Liver (tissue), 9 donors: ENCODE data around the gene PAX7. TPM values are rescaled to one million over a fixed set of nuclear protein-coding genes. Genes with fewer than 3 reads are reported as not detected.

Source experiments
- DNase-seq: peaks from one replicate; pipeline ENCODE4 v3.0.0-alpha.2; 2017; ENCODE audit warnings: low spot score
- H3K27ac ChIP-seq, 2 donors: one replicate each; pipeline ENCODE4 v1.7.0; 2013; ENCODE audit warnings: inconsistent platforms in 2 of 2, low read length in 2 of 2, control low read depth in 1 of 2, low read depth in 1 of 2, mild to moderate bottlenecking in 1 of 2
- H3K27me3 ChIP-seq, 4 donors: one replicate each; pipeline versions ENCODE4 v1.6.1 to v1.7.0; 2013; ENCODE audit warnings: low read length in 3 of 4, inconsistent platforms in 1 of 4, mild to moderate bottlenecking in 1 of 4, moderate library complexity in 1 of 4; ENCODE audit not compliant: control insufficient read depth in 4 of 4, insufficient read depth in 4 of 4
- H3K36me3 ChIP-seq, 4 donors: one replicate each; pipeline versions ENCODE4 v1.6.1 to v1.7.0; 2013; ENCODE audit warnings: low read length in 3 of 4, mild to moderate bottlenecking in 3 of 4, low read depth in 1 of 4, moderate library complexity in 1 of 4; ENCODE audit not compliant: control insufficient read depth in 4 of 4, insufficient read depth in 3 of 4
- H3K4me1 ChIP-seq, 4 donors: one replicate each; pipeline versions ENCODE4 v1.6.1 to v1.7.0; 2013; ENCODE audit warnings: low read length in 3 of 4, mild to moderate bottlenecking in 3 of 4, moderate library complexity in 1 of 4; ENCODE audit not compliant: control insufficient read depth in 4 of 4, insufficient read depth in 4 of 4
- H3K4me3 ChIP-seq, 3 donors: one replicate each; pipeline versions ENCODE4 v1.6.1 to v1.7.0; 2013; ENCODE audit warnings: low read length in 3 of 3, control low read depth in 1 of 3, low read depth in 1 of 3, mild to moderate bottlenecking in 1 of 3
- H3K9ac ChIP-seq, 2 donors: one replicate each; pipeline ENCODE4 v1.7.0; 2013; ENCODE audit warnings: low read length in 2 of 2, mild to moderate bottlenecking in 2 of 2, moderate library complexity in 2 of 2, control low read depth in 1 of 2, low read depth in 1 of 2
- H3K9me3 ChIP-seq, 4 donors: one replicate each; pipeline versions ENCODE4 v1.6.1 to v1.7.0; 2013; ENCODE audit warnings: low read length in 3 of 4; ENCODE audit not compliant: control insufficient read depth in 4 of 4
- EGR1 ChIP-seq, 2 donors: IDR thresholded peaks; 2 replicates each; pipeline ENCODE4 v1.6.1; 2016 to 2018; ENCODE audit warnings: antibody characterized with exemption in 2 of 2, low read depth in 2 of 2
- FOXA1 ChIP-seq: IDR thresholded peaks from 2 replicates; pipeline ENCODE4 v1.6.1; 2016; ENCODE audit warnings: antibody characterized with exemption
- FOXA2 ChIP-seq: IDR thresholded peaks from 2 replicates; pipeline ENCODE4 v1.6.1; 2016; ENCODE audit warnings: antibody characterized with exemption
- GABPA ChIP-seq, 2 donors: IDR thresholded peaks in 1 of 2; conservative IDR thresholded peaks in 1 of 2; 2 replicates each; pipeline ENCODE4 v1.6.1; 2016; ENCODE audit warnings: antibody characterized with exemption in 2 of 2, mild to moderate bottlenecking in 1 of 2, moderate library complexity in 1 of 2
- HNF4A ChIP-seq, 2 donors: conservative IDR thresholded peaks; 2 replicates each; pipeline ENCODE4 v1.6.1; 2016; ENCODE audit warnings: antibody characterized with exemption in 2 of 2, mild to moderate bottlenecking in 2 of 2
- HNF4G ChIP-seq: IDR thresholded peaks from 2 replicates; pipeline ENCODE4 v1.6.1; 2016; ENCODE audit warnings: antibody characterized with exemption
- JUND ChIP-seq, 2 donors: IDR thresholded peaks; 2 replicates each; pipeline ENCODE4 v1.6.1; 2016; ENCODE audit warnings: antibody characterized with exemption in 2 of 2
- NR2F2 ChIP-seq: IDR thresholded peaks from 2 replicates; pipeline ENCODE4 v1.6.1; 2016; ENCODE audit warnings: antibody characterized with exemption
- RAD21 ChIP-seq, 2 donors: IDR thresholded peaks; 2 replicates each; pipeline ENCODE4 v1.6.1; 2016; ENCODE audit warnings: antibody characterized with exemption in 2 of 2, mild to moderate bottlenecking in 2 of 2
- RXRA ChIP-seq, 2 donors: IDR thresholded peaks; 2 replicates each; pipeline ENCODE4 v1.6.1; 2017 to 2018; ENCODE audit warnings: antibody characterized with exemption in 2 of 2, mild to moderate bottlenecking in 1 of 2
- SP1 ChIP-seq: IDR thresholded peaks from 2 replicates; pipeline ENCODE4 v1.6.1; 2018; ENCODE audit warnings: antibody characterized with exemption, mild to moderate bottlenecking
- TAF1 ChIP-seq: conservative IDR thresholded peaks from 2 replicates; pipeline ENCODE4 v1.6.1; 2016; ENCODE audit warnings: antibody characterized with exemption, mild to moderate bottlenecking
- YY1 ChIP-seq: IDR thresholded peaks from 2 replicates; pipeline ENCODE4 v1.6.1; 2016; ENCODE audit warnings: antibody characterized with exemption, mild to moderate bottlenecking
- WGBS: extraction: QIAGEN DNeasy Blood & Tissue Kit; methylation state at CpG from one replicate; pipeline ENCODE4 v1.1.7; 2013; 5-methylcytosine and 5-hydroxymethylcytosine counted together
- polyA plus RNA-seq, 2 donors: library from polyadenylated mRNA; stranded (reverse) in 1 of 2; unstranded in 1 of 2; fragments of 200-250 nt in 1 of 2; fragments of >200 nt in 1 of 2; fragmentation: Nextera tagmentation in 1 of 2; extraction: Ambion mirVana in 1 of 2; gene quantifications; one replicate each; pipeline versions ENCODE4 v1.2.1 to v1.2.3, GENCODE V29; 2013 to 2015
- total RNA-seq, 2 donors: library from RNA; depleted of rRNA; stranded (reverse); fragments of >200 nt; gene quantifications; one replicate each; pipeline ENCODE4 v1.2.3, GENCODE V29; 2014
- TF ChIP-seq, protein P1 (sequence below): IDR thresholded peaks from 2 replicates; pipeline ENCODE4 v1.6.1; 2016; ENCODE audit warnings: antibody characterized with exemption
- TF ChIP-seq, protein P2 (sequence below): IDR thresholded peaks from 2 replicates; pipeline ENCODE4 v1.6.1; 2016; ENCODE audit warnings: antibody characterized with exemption, mild to moderate bottlenecking
- TF ChIP-seq, protein P3 (sequence below): fragments of 150-350 bp; IDR thresholded peaks from 2 replicates; pipeline ENCODE4 v1.5.1; 2017; ENCODE audit warnings: improper control_type of control experiment, low read depth, low read length; ENCODE audit not compliant: missing input control
- TF ChIP-seq, protein P4 (sequence below): IDR thresholded peaks from 2 replicates; pipeline ENCODE4 v1.6.1; 2016; ENCODE audit warnings: antibody characterized with exemption
- TF ChIP-seq, protein P5 (sequence below): IDR thresholded peaks from 2 replicates; pipeline ENCODE4 v1.6.1; 2016; ENCODE audit warnings: antibody characterized with exemption
- donor health status: healthy.
- donor health status: healthy.
- donor health status: healthy.
- donor health status: healthy.
- donor health status: healthy.

PAX7 gene
- total and polyA plus RNA-seq, 4 donors = not detected

DNA sequence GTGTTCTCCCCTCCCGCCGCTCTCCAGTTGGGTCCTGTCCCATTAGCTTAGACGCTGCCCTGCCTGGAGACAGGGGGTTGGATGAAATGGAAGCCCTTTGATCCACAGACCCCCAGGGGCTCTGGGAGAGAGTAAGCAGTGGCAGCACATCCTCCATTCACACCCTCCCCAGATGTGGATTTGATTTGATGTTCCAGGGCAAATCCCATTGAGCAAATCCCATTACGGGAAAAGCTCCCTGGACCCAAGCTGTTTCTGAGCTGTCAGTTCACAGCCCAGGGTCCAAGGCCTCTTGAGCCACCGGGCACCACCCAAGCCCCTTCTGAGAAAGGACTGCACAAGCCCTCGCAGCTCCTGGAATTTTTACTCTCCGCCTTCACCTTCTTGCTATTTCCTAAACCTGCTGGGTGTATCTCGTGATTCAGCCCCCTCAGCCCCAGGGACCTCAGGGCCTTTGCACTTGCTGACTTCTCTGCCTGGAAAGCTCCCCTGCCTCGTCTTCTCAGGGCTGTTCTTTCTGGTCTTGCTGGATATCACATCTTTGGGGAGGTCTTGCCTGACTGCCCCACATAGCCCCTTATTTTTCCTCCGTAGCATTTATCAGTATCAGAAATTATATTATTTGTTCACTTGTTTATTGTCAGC is 101.1 kb downstream of the PAX7 start:
- H3K4me3 ChIP-seq = no peak overlapping the region
- H3K27ac ChIP-seq = no peak overlapping the region
- no peaks in the 10 kb centered on the region for H3K27me3 ChIP-seq
- no peak overlapping the region for H3K9ac ChIP-seq
- TF ChIP-seq, protein P1, sequence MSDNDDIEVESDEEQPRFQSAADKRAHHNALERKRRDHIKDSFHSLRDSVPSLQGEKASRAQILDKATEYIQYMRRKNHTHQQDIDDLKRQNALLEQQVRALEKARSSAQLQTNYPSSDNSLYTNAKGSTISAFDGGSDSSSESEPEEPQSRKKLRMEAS = no peak
- no peak for TF ChIP-seq SP1
- no peak for TF ChIP-seq RAD21 (IDR thresholded peaks at IDR 0.05)
- TF ChIP-seq FOXA1 = no peak
- no peak for TF ChIP-seq GABPA (IDR thresholded peaks at IDR 0.05 in 1 of 2, conservative IDR thresholded peaks at IDR 0.05 in 1 of 2)
- TF ChIP-seq EGR1 (IDR thresholded peaks at IDR 0.05; ENCODE audit: low read depth in 2 of 2) = no peak
- TF ChIP-seq HNF4G = no peak
- TF ChIP-seq, protein P2, sequence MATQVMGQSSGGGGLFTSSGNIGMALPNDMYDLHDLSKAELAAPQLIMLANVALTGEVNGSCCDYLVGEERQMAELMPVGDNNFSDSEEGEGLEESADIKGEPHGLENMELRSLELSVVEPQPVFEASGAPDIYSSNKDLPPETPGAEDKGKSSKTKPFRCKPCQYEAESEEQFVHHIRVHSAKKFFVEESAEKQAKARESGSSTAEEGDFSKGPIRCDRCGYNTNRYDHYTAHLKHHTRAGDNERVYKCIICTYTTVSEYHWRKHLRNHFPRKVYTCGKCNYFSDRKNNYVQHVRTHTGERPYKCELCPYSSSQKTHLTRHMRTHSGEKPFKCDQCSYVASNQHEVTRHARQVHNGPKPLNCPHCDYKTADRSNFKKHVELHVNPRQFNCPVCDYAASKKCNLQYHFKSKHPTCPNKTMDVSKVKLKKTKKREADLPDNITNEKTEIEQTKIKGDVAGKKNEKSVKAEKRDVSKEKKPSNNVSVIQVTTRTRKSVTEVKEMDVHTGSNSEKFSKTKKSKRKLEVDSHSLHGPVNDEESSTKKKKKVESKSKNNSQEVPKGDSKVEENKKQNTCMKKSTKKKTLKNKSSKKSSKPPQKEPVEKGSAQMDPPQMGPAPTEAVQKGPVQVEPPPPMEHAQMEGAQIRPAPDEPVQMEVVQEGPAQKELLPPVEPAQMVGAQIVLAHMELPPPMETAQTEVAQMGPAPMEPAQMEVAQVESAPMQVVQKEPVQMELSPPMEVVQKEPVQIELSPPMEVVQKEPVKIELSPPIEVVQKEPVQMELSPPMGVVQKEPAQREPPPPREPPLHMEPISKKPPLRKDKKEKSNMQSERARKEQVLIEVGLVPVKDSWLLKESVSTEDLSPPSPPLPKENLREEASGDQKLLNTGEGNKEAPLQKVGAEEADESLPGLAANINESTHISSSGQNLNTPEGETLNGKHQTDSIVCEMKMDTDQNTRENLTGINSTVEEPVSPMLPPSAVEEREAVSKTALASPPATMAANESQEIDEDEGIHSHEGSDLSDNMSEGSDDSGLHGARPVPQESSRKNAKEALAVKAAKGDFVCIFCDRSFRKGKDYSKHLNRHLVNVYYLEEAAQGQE = no peak
- TF ChIP-seq, protein P3, sequence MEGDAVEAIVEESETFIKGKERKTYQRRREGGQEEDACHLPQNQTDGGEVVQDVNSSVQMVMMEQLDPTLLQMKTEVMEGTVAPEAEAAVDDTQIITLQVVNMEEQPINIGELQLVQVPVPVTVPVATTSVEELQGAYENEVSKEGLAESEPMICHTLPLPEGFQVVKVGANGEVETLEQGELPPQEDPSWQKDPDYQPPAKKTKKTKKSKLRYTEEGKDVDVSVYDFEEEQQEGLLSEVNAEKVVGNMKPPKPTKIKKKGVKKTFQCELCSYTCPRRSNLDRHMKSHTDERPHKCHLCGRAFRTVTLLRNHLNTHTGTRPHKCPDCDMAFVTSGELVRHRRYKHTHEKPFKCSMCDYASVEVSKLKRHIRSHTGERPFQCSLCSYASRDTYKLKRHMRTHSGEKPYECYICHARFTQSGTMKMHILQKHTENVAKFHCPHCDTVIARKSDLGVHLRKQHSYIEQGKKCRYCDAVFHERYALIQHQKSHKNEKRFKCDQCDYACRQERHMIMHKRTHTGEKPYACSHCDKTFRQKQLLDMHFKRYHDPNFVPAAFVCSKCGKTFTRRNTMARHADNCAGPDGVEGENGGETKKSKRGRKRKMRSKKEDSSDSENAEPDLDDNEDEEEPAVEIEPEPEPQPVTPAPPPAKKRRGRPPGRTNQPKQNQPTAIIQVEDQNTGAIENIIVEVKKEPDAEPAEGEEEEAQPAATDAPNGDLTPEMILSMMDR = no peak
- TF ChIP-seq JUND (IDR thresholded peaks at IDR 0.05) = no peak
- no peak for TF ChIP-seq HNF4A (conservative IDR thresholded peaks at IDR 0.05)
- TF ChIP-seq TAF1 = no peak
- no peak for TF ChIP-seq NR2F2
- TF ChIP-seq, protein P4, sequence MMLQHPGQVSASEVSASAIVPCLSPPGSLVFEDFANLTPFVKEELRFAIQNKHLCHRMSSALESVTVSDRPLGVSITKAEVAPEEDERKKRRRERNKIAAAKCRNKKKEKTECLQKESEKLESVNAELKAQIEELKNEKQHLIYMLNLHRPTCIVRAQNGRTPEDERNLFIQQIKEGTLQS = no peak
- H3K4me1 ChIP-seq = no peaks in the 10 kb centered on the region
- no peak for DNase-seq
- no peaks in the 10 kb centered on the region for H3K9me3 ChIP-seq
- H3K36me3 ChIP-seq = no peaks in the 10 kb centered on the region
- WGBS = 68% methylated on average over 10 of the region's 10 CpGs

DNA sequence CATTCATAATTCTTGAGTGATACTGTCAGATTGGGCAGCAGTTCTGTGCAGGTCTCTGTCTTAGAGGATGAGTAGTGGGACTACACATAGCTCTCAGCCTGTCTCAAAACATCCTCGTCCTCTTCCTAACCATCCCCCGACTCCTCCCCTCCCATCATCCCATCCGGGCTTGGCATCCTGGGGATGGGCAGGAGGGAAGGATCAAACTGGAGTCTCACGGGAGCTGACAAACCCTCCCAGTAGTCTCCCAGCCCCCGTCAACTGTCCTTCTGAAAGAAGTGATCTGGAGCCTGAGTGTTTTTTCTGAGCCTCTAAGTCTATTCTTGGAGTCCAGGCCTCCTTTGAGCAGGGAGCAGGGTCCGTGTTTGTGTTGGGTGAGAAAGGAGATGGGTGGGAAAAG is 102.0 kb downstream of the PAX7 start:
- Histone ChIP-seq H3K9me3 (no peaks in the 10 kb centered on the region), H3K4me3 (no peak overlapping the region), H3K27me3 (no peaks in the 10 kb centered on the region), H3K27ac (no peak overlapping the region), H3K9ac (no peak overlapping the region), H3K4me1 (no peaks in the 10 kb centered on the region), H3K36me3 (no peaks in the 10 kb centered on the region)
- no peak for TF ChIP-seq TAF1
- TF ChIP-seq, protein P5, sequence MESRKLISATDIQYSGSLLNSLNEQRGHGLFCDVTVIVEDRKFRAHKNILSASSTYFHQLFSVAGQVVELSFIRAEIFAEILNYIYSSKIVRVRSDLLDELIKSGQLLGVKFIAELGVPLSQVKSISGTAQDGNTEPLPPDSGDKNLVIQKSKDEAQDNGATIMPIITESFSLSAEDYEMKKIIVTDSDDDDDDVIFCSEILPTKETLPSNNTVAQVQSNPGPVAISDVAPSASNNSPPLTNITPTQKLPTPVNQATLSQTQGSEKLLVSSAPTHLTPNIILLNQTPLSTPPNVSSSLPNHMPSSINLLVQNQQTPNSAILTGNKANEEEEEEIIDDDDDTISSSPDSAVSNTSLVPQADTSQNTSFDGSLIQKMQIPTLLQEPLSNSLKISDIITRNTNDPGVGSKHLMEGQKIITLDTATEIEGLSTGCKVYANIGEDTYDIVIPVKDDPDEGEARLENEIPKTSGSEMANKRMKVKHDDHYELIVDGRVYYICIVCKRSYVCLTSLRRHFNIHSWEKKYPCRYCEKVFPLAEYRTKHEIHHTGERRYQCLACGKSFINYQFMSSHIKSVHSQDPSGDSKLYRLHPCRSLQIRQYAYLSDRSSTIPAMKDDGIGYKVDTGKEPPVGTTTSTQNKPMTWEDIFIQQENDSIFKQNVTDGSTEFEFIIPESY = no peak
- TF ChIP-seq FOXA2 = no peak
- TF ChIP-seq RXRA (IDR thresholded peaks at IDR 0.05) = no peak
- TF ChIP-seq HNF4A (conservative IDR thresholded peaks at IDR 0.05) = no peak
- no peak for TF ChIP-seq YY1
- TF ChIP-seq, protein P4 = no peak
- no peak for TF ChIP-seq HNF4G
- TF ChIP-seq, protein P2 = no peak
- TF ChIP-seq FOXA1 = no peak
- TF ChIP-seq, protein P1 = no peak
- WGBS = 34% methylated on average over 6 of the region's 6 CpGs
- no peak for DNase-seq
